GM12864 (cell line): ENCODE results near the gene PRDX1.
"Not testable (repeated sequence)": the region's sequence is repeated elsewhere in the genome, so short reads cannot be mapped to it uniquely, and the experiment has no call there.

Experiments
- DNase-seq: peaks from one replicate; pipeline ENCODE4 v3.0.0-alpha.2; 2011; ENCODE audit warnings: low read depth
- H3K4me3 ChIP-seq: 2 replicates; pipeline ENCODE4 v1.5.1; 2011; ENCODE audit warnings: mild to moderate bottlenecking, low read depth, low read length, control low read depth
- TF ChIP-seq, protein P1 (sequence below): IDR thresholded peaks from 2 replicates; pipeline ENCODE4 v1.5.1; 2011; ENCODE audit warnings: low read depth, mild to moderate bottlenecking, moderate library complexity, low read length, control low read depth, inconsistent platforms; ENCODE audit errors: missing control alignments

The PRDX1 gene

DNA sequence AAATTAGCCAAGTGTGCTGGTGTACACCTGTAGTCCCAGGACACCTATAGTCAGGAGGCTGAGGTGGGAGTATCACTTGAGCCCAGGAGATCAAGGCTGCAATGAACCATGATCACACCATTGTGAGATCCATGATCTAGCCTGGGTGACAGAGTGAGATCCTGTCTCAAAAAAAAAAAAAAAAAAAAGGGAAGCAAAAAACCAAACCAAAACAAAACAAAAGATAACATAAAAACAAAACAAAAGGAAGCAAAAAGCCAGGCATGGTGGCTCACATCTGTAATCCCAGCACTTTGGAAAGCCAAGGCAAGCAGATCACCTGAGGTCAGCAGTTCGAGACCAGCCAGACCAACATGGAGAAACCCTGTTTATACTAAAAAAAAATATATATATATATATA is 19.5 kb upstream of the PRDX1 start:
- TF ChIP-seq, protein P1, sequence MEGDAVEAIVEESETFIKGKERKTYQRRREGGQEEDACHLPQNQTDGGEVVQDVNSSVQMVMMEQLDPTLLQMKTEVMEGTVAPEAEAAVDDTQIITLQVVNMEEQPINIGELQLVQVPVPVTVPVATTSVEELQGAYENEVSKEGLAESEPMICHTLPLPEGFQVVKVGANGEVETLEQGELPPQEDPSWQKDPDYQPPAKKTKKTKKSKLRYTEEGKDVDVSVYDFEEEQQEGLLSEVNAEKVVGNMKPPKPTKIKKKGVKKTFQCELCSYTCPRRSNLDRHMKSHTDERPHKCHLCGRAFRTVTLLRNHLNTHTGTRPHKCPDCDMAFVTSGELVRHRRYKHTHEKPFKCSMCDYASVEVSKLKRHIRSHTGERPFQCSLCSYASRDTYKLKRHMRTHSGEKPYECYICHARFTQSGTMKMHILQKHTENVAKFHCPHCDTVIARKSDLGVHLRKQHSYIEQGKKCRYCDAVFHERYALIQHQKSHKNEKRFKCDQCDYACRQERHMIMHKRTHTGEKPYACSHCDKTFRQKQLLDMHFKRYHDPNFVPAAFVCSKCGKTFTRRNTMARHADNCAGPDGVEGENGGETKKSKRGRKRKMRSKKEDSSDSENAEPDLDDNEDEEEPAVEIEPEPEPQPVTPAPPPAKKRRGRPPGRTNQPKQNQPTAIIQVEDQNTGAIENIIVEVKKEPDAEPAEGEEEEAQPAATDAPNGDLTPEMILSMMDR, result no peak

DNA sequence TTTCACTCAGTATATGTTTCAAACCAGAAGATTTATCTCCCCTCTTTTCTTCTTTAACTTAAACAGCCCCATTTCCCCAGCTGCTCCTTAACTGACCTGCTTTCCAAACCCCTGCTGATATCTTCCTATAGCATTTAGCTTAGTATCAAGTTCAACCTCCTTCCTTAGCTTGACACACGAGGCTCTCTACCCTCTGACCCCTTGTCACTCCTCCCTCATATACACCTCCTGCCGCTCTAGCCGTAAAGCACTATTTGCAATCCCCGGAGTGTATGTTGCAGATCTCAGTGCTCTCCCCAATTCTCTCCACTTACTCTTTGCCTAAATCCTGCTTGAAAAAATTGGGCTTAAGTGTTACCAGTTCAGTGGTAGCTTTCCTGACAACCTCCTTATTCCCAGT is 15.2 kb upstream of the PRDX1 start:
- DNase-seq, result no peak
- no peak overlapping the region for H3K4me3 ChIP-seq
- TF ChIP-seq, protein P1, result no peak

More for the DNA sequence above, 19.5 kb upstream of the PRDX1 start:
- no peak for DNase-seq
- H3K4me3 ChIP-seq, result no peak overlapping the region

DNA sequence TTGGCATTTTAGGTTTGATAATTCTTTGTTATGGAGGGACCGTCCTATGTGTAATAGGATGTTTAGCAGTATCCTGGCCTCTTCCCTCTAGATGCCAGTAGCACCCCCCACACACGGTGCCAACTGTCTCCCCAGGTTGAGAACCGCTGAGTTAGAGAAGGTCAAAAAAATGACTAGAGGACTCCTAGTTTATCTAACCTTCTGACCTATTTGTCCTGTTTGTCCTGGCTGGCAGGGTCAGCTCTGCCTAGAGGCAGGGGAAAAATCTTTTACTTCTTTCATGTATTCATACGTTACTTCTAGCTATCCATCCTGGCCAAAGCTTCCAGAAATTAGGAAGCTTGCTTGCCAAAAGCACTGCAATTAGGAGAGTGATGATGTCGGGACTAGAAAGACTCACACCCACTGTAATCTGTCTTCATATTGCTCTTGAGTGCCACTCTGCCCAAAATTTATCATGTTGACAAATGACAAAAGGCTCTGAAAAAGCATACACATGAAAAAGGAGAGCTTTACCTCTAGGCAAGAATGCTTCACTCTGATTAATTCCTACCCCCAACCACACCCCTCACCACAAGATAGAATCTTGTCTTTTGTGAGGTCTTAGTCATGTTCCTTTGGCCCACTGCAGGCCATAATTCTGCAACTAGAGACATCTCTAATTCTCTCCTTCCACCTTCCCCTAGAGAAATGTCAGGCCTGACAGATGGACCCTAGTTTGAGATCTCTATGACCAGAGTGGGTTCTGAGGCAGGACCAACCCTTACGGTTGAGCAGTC is 14.5 kb upstream of the PRDX1 start:
- no peak overlapping the region for H3K4me3 ChIP-seq
- no peak for DNase-seq

DNA sequence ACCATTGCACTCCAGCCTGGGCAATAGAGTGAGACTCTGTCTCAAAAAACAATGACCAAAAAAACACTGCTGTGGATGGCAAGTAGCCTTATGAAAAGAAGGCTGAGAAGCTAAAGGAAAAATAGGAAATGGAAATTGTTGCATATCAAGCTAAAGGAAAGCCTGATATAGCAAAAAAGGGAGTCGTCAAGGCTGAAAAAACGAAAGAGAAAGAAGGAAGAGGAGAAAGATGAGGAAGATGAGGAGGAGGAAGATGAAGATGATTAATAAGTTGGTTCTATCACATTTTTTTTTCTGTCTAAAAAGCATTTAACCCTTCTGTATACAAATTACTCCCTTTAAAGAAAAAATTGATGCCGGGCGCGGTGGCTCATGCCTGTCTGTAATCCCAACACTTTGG is 10.2 kb upstream of the PRDX1 start:
- no peak overlapping the region for H3K4me3 ChIP-seq
- TF ChIP-seq, protein P1, result no peak
- no peak for DNase-seq

More for the DNA sequence above, 14.5 kb upstream of the PRDX1 start:
- TF ChIP-seq, protein P1, result no peak

DNA sequence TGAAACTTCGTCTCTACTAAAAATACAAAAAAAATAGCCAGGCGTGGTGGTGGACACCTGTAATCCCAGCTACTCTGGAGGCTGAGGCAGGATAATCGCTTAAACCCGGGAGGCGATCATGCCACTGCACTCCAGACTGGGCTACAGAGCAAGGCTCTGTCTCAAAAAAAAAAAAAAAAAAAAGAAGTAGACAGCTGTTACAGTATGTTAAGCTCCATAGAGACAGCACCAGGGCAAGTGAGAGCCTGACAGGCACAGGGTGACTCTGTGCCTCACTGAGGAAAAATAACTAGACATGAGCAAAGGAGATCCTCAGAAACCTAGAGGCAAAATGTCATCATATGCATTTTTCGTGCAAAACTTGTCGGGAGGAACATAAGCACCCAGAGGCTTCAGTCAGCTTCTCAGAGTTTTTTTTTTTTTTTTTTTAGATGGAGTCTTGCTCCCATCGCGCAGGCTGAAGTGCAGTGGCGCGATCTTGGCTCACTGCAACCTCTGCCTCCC is 9.0 kb upstream of the PRDX1 start:
- TF ChIP-seq, protein P1, result no peak
- no peak for DNase-seq
- no peak overlapping the region for H3K4me3 ChIP-seq

DNA sequence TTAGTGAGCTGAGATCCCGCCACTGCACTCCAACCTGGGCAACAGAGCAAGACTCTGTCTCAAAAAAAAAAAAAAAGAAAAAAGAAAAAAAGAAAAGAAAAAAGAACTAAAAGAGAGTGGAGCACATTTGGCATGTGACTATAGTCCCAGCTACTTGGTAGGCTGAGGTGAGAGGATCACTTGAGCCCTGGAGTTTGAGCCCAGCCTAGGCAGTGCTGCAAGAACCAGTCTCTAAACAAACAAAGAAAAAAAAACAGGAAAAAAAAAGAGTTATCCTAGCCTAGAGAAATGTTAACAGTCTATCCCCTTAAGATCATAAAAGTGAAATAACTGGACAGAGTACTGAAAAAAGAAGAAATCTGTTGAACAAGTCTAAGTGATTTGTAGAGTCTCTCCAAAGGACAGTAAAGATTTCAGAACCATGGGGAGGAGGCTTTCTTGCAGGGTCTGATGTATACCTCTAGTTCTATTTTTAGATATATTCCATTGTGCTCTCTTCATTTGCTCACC is 4.5 kb upstream of the PRDX1 start:
- no peak for DNase-seq
- no peak overlapping the region for H3K4me3 ChIP-seq
- TF ChIP-seq, protein P1, result no peak

DNA sequence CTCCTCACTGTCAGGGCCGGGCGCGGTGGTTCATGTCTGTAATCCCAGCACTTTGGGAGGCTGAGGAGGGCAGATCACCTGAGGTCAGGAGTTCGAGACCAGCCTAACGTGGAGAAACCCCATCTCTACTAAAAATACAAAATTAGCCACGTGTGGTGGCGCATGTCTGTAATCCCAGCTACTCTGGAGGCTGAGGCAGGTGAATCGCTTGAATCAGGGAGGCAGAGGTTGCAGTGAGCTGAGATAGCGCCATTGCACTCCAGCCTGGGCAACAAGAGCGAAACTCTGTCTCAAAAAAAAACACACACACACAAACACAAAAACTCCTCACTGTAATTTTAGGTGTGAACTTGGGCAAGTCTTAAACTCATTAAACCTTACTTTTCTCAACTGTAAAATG is 2.3 kb upstream of the PRDX1 start:
- not testable (repeated sequence) for H3K4me3 ChIP-seq, DNase-seq

DNA sequence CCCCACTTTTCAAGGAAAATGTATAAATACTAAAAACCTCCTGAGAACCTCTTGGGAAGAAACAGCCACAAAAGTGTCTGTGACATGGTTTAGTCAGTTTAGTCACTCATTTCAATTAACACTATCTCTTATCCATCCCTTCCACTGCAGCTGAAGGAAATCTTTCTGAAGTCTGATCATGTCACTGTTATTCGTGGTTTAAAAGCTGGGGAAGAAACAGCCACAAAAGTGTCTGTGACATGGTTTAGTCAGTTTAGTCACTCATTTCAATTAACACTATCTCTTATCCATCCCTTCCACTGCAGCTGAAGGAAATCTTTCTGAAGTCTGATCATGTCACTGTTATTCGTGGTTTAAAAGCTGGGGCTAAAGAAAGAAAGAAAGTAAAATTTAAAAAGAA is 1.8 kb upstream of the PRDX1 start:
- not testable (repeated sequence) for DNase-seq, H3K4me3 ChIP-seq
